Measurements from ENCODE around the gene SLC28A1.

SLC28A1 gene

GRCh38 chr15:84883916-84884781 is at the start of gene SLC28A1:
Gene SLC28A1 (plus strand): TSS chr15:84884662. CDS start chr15:84887761, 3,099 bp downstream.
- DNase-seq = no peak

GRCh38 chr15:84834969-84835368 is 49.5 kb upstream of the SLC28A1 start:
- DNase-seq = no peak

GRCh38 chr15:84835661-84836337 is 48.7 kb upstream of the SLC28A1 start:
- DNase-seq = no peak

GRCh38 chr15:84836844-84837243 is 47.6 kb upstream of the SLC28A1 start:
- no peak for DNase-seq

- DNase-seq = no peak
Observed at GRCh38 chr15:84839714-84840113, 44.7 kb upstream of the SLC28A1 start.

- no peak for DNase-seq
Observed at GRCh38 chr15:84840255-84840654, 44.2 kb upstream of the SLC28A1 start.

- DNase-seq = no peak
Observed at GRCh38 chr15:84840741-84841429, 43.6 kb upstream of the SLC28A1 start.

- no peak for DNase-seq
Observed at GRCh38 chr15:84842781-84843180, 41.7 kb upstream of the SLC28A1 start.

GRCh38 chr15:84844964-84845363 is 39.5 kb upstream of the SLC28A1 start:
- no peak for DNase-seq

- peak; percentile 34 for DNase-seq
Observed at GRCh38 chr15:84845631-84846030, 38.8 kb upstream of the SLC28A1 start.

GRCh38 chr15:84846269-84846668 is 38.2 kb upstream of the SLC28A1 start:
- no peak for DNase-seq

- no peak for DNase-seq
Observed at GRCh38 chr15:84847382-84847781, 37.1 kb upstream of the SLC28A1 start.

- no peak for DNase-seq
Observed at GRCh38 chr15:84852212-84852611, 32.2 kb upstream of the SLC28A1 start.

- DNase-seq = no peak
Observed at GRCh38 chr15:84855136-84855535, 29.3 kb upstream of the SLC28A1 start.

GRCh38 chr15:84855765-84856164 is 28.7 kb upstream of the SLC28A1 start:
- no peak for DNase-seq

- DNase-seq = no peak
Observed at GRCh38 chr15:84856731-84857417, 27.6 kb upstream of the SLC28A1 start.

GRCh38 chr15:84857418-84858004 is 27.0 kb upstream of the SLC28A1 start:
- DNase-seq = no peak

GRCh38 chr15:84858231-84858630 is 26.2 kb upstream of the SLC28A1 start:
- no peak for DNase-seq

- DNase-seq = no peak
Observed at GRCh38 chr15:84859144-84859543, 25.3 kb upstream of the SLC28A1 start.

GRCh38 chr15:84859651-84860050 is 24.8 kb upstream of the SLC28A1 start:
- DNase-seq = no peak

- no peak for DNase-seq
Observed at GRCh38 chr15:84861781-84862180, 22.7 kb upstream of the SLC28A1 start.

GRCh38 chr15:84862214-84862975 is 22.1 kb upstream of the SLC28A1 start:
- no peak for DNase-seq
